Measurements from ENCODE around the gene CACNA1C. TPM values are rescaled to one million over a fixed set of nuclear protein-coding genes. Genes with fewer than 3 reads are reported as not detected.

CACNA1C gene
- total RNA-seq, 1 donor from 2014 or later: 0.02 TPM

DNA sequence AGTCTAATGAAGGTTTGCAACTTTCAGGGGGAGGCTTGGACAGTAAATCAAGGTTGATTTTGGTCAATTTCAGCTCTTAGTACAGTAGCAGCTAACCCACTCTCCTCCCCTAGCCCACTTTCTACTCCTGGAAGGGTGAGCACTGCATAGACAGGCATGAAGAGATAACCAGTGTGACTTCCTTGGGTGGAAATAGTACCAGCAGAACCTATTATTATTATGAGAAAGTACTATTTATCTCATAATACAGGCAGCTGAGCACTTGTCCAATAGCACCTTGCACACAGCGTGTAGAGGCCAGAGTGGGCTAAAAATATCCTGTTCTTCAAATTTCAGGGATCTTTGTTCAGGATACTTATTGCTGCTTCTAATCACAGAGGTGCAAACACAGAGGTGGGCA, 645.8 kb downstream of the CACNA1C start:
- Mint-ChIP-seq H3K27ac (no peak overlapping the region), H3K36me3 (ENCODE audit: low read depth) (no peaks in the 10 kb centered on the region), H3K4me3 (no peak overlapping the region), H3K27me3 (peaks cover 52% of the 10 kb centered on the region), H3K9me3 (no peaks in the 10 kb centered on the region), H3K4me1 (no peaks in the 10 kb centered on the region)
- ChIA-PET POLR2A (no interaction called here), CTCF (no interaction called here)
- no peak for ATAC-seq (ENCODE audit: low read depth)
- no peak for TF ChIP-seq CTCF (IDR thresholded peaks at IDR 0.05)
- intact Hi-C loops (cut with micrococcal nuclease): loop anchor here (10.0 kb wide), 1 partner anchor 336 kb away; no protein-coding TSS in a partner anchor
- DNase-seq: no peak

- Mint-ChIP-seq H3K27me3 (peaks cover 5% of the 10 kb centered on the region), H3K4me3 (no peak overlapping the region), H3K4me1 (no peaks in the 10 kb centered on the region), H3K9me3 (peaks cover 27% of the 10 kb centered on the region), H3K36me3 (ENCODE audit: low read depth) (peaks cover 3% of the 10 kb centered on the region), H3K27ac (no peak overlapping the region)
- ATAC-seq (ENCODE audit: low read depth) (no peak), DNase-seq (no peak)
- ChIA-PET CTCF (no interaction called here), POLR2A (no interaction called here)
- intact Hi-C loops (cut with micrococcal nuclease): no loop called here
- no peak for TF ChIP-seq CTCF (IDR thresholded peaks at IDR 0.05)
These were observed 657.9 kb downstream of the CACNA1C start for GRCh38 chr12:2710701-2711100.

- Mint-ChIP-seq H3K9me3 (no peaks in the 10 kb centered on the region), H3K27me3 (peaks cover 8% of the 10 kb centered on the region), H3K4me3 (no peak overlapping the region), H3K27ac (no peak overlapping the region), H3K36me3 (ENCODE audit: low read depth) (no peaks in the 10 kb centered on the region), H3K4me1 (no peaks in the 10 kb centered on the region)
- intact Hi-C loops (cut with micrococcal nuclease): no loop called here
- CTCF ChIA-PET: no interaction called here
- ATAC-seq (ENCODE audit: low read depth): no peak
- no peak for DNase-seq
- POLR2A ChIA-PET: no interaction called here
- TF ChIP-seq CTCF (IDR thresholded peaks at IDR 0.05): no peak
These were observed 666.6 kb downstream of the CACNA1C start for GRCh38 chr12:2719392-2719791.

- DNase-seq (no peak), ATAC-seq (ENCODE audit: low read depth) (no peak)
- Mint-ChIP-seq H3K9me3 (no peaks in the 10 kb centered on the region), H3K36me3 (ENCODE audit: low read depth) (no peaks in the 10 kb centered on the region), H3K4me1 (no peaks in the 10 kb centered on the region), H3K27ac (no peak overlapping the region), H3K4me3 (no peak overlapping the region), H3K27me3 (no peaks in the 10 kb centered on the region)
- intact Hi-C loops (cut with micrococcal nuclease): no loop called here
- no peak for TF ChIP-seq CTCF (IDR thresholded peaks at IDR 0.05)
- ChIA-PET CTCF (no interaction called here), POLR2A (no interaction called here)
These were observed 670.0 kb downstream of the CACNA1C start for GRCh38 chr12:2722806-2723205.

DNA sequence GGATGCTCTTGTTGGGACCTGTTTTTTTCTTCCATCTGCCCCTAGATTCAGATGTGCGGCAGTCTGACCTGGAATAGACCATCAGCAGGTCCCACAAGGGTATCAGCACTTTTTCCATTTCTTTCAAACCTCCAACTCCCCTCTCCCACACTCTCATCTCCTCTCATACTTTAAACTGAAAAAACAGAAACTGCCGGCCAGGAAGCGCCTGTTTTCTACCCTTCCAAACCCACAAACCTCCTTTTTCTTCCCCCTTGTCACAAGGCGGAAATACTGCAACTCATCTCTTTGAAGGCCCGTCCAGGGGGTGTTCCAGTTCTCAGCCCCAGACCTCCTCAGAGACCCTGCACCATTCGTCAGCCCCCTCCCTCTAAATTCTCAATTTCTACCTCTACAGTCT, 679.5 kb downstream of the CACNA1C start:
- Mint-ChIP-seq H3K4me3 (no peak overlapping the region), H3K27ac (no peak overlapping the region), H3K36me3 (ENCODE audit: low read depth) (no peaks in the 10 kb centered on the region), H3K9me3 (no peaks in the 10 kb centered on the region), H3K4me1 (peaks cover 4% of the 10 kb centered on the region), H3K27me3 (peaks cover 45% of the 10 kb centered on the region)
- no peak for TF ChIP-seq CTCF (IDR thresholded peaks at IDR 0.05)
- intact Hi-C loops (cut with micrococcal nuclease): no loop called here
- ChIA-PET POLR2A (no interaction called here), CTCF (no interaction called here)
- ATAC-seq (ENCODE audit: low read depth) (no peak), DNase-seq (no peak)

Measured in activated B cell treated with CpG ODN at 0.5 μM for 24 hours (primary cell).